GM19463 (cell line): ENCODE results near the gene CFAP20DC.
A peak's percentile ranks its signal among the peaks of the same experiment; 100 is the strongest.
"Not testable (repeated sequence)": the region's sequence is repeated elsewhere in the genome, so short reads cannot be mapped to it uniquely, and the experiment has no call there.

Experiments used
- ATAC-seq: cut with Tn5 transposase; IDR thresholded peaks from one replicate; pipeline ENCODE4 v1.9.1; 2021; ENCODE audit warnings: mild to moderate bottlenecking, moderate library complexity; ENCODE audit not compliant: unreplicated experiment

CFAP20DC gene

DNA sequence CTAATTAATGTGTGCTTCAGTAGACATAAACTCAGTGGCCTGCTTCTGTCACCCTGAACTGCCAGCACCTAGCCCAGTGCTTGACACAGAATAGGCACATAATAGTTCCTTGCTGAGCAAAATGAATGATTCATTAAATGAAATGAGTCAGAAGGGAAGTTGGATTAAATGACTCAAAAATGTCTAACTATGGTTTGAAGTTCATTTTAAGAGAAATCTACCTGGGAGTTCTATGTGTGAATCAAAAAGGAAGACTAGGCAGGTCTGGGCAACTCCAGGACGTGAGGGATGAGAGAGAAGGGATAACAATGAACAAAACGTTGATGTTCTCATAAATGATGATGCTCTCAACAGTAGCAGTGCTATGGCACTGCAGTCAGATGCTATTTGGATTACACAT is 175.0 kb downstream of the CFAP20DC start:
- ATAC-seq: peak; percentile 80

- peak; percentile 73 for ATAC-seq
These were observed 175.5 kb downstream of the CFAP20DC start for GRCh38 chr3:58874248-58874741.

- ATAC-seq: no peak
These were observed 181.6 kb downstream of the CFAP20DC start for GRCh38 chr3:58868097-58868779.

DNA sequence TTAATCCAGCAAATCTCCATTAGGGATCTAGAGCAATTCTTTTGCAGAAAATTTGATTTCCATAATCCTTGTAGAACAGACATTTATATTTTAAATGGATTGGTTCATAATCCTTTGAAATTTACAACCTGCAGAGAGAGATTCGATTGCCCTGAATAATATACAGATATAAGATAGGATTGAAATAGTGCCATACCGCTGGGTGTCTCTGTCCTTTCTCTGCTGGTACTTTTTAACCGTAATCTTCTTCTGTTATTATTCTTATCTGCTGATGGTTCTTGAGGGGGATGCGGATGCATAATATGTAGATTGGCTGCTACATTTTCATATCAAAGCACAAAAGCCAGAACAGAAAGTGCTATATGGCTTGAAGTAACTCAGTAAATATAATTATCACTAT is 182.2 kb downstream of the CFAP20DC start:
- ATAC-seq: no peak

GRCh38 chr3:58866079-58866478 is 183.7 kb downstream of the CFAP20DC start:
- no peak for ATAC-seq

GRCh38 chr3:58864480-58864879 is 185.3 kb downstream of the CFAP20DC start:
- ATAC-seq: no peak

DNA sequence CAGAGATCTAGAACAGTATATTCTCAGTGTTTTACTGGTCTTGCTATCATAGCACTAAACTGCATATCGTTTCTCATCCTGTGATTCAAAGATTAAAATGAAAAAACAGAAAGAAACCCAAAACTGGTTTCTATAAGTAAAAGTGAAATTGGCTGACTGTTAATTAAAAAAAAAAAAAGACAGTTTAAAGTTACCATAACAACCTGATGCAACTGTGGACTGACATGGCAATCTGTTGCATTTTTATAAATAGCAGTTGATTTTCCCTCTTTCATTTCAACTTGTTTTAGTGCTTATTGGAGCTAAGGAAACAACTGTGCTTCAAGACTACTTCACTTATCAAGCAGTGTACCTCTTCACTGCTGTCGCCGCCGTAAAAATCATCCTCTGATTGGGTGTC is 186.6 kb downstream of the CFAP20DC start:
- no peak for ATAC-seq

DNA sequence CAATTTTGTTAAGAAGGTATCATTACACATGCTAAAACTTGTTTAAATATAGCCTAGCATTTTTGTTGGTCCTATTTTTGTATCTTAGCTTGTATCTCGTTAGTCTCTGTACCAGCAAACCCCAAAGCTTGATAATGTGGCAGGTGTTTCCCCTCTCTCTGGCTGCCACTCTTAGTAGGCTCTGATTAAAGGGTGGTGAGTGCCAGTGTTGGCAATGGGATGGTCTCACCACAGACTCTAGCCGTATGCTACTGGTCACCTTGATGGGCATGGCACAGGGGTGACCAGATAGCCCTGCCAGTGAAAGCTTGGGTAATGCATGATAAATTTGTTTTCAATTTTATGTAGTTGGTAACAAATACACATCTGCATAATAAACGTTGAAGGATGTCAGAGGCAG is 188.3 kb downstream of the CFAP20DC start:
- ATAC-seq: no peak

DNA sequence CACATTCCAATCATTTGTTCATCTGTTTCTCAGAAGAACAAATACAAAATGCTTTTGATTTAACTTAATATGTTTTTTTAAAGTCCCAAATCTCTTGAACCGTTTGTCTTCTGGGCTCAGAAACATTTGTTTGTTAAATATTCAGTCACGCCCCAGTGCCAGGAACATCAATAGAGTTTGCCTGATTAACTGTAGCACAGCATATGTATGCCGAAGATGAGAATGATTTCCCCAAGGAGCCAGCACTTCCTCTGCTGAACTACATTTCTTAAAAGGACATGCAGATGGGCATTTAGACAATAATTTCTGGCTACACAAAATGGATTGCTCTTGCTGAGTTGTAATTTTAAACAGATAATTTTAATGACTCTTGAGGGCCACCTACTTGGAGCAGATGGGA is 191.7 kb downstream of the CFAP20DC start:
- ATAC-seq: no peak

- no peak for ATAC-seq
These were observed 192.4 kb downstream of the CFAP20DC start for GRCh38 chr3:58857402-58857801.

- no peak for ATAC-seq
These were observed 201.0 kb downstream of the CFAP20DC start for GRCh38 chr3:58848826-58849225.

- ATAC-seq: not testable (repeated sequence)
These were observed 207.6 kb downstream of the CFAP20DC start for GRCh38 chr3:58842050-58842747.

DNA sequence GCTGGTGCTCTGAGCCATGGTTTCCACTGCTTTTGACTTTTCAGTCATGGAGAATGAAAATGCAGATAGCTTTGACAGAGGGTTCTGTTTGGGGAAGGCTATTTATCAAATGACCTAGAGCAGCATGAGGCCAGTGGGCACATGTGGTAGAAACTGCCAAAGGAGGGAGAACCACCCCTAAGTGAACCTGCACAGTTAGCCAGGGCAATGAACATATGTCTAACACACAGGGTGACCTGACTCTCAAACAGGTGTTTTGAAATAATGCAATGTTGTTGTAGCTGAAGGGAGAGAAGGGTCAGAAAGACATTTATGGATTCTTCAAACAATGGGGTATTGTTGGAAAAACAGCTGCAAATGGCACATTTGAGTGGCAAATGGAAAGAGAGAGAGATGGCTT is 208.9 kb downstream of the CFAP20DC start:
- ATAC-seq: no peak

DNA sequence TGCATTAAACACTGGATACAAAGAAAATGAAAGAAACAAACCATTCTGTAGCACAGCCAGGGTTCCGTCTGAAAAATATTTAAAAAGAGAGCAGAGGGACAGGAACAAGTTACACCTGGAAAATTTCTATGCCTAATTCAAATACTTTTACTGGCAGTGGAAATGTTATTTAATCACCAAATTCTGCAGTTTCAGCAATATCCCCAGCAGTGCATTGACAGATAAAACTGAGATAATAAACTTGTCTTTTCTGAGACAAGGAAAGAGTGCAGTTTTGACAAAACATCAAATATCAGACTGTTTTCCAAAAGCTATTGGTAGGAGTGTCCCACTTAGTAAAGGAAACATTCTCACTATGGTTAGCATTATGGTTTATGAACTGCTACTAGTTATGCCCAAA is 209.9 kb downstream of the CFAP20DC start:
- no peak for ATAC-seq

DNA sequence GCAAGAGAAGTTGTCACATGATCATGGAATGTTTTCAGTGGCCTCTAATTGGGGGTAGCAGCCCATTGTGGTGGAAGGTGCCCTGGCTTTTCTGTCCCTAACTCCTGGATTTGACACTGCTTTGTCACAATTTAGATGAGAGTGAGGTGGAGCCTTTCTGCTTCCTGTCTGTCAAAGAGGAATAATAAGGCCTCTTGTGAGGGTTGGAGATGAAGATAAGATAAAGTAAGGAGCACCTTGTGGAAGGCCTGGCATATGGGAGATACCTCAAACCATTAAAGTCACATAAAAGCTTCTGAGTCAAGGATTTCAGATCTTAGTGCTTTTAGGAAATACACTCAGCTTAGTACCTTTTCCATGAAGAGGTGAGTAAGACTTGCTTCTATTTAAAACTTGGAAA is 210.6 kb downstream of the CFAP20DC start:
- ATAC-seq: no peak

DNA sequence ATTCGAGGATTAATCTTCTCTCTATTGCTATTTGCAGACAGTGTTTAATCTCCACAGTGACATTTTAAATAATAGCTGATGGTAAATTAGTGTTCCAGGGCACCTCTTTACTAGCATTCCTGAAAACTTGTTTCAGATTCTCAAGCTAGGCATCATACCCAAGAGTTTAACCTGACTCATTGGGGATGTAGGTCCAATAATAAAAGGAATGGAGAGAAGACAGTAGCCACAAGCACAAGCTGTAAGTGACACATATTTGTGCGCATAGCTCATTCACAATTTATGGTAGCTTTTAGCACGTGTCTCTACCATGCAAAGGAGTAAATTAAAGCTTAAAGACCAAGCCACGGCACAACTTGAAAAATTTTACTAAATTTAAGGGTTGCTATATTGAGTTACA is 212.0 kb downstream of the CFAP20DC start:
- no peak for ATAC-seq

GRCh38 chr3:58837141-58837843 is 212.5 kb downstream of the CFAP20DC start:
- ATAC-seq: no peak

DNA sequence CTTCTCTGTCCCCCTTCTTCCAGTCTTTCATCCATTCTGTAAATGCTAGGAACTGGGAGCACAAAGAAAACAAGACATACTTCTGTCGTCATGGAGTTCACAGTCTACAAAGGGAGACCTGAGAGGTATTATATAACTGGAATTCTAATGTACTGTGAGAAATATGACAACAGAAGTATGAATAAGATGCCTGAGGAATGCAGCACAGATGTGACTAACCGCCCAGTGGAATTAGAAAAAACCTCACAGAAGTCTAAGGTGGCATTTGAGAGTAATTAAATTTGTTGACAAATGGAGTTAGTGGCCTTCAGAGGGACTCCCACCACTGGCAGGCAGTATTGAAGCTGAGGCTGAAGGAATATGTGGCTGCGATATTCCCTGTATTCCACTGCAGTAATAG is 214.7 kb downstream of the CFAP20DC start:
- ATAC-seq: no peak

DNA sequence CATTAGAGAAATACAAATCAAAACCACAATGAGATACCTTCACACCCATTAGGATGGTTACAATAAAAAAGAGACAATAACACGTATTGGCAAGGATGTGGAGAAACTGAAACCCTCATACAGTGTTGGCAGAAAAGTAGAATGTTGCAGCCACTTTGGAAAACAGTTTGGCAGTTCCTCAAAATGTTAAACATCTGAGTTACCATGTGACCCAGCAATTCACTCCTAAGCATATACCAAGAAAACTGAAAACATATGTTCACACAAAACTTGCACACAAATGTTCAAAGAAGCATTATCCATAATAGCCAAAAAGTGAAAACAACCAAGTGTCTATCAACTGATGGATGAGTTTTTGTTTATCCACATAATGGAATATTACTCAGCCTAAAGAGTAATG is 216.3 kb downstream of the CFAP20DC start:
- no peak for ATAC-seq

DNA sequence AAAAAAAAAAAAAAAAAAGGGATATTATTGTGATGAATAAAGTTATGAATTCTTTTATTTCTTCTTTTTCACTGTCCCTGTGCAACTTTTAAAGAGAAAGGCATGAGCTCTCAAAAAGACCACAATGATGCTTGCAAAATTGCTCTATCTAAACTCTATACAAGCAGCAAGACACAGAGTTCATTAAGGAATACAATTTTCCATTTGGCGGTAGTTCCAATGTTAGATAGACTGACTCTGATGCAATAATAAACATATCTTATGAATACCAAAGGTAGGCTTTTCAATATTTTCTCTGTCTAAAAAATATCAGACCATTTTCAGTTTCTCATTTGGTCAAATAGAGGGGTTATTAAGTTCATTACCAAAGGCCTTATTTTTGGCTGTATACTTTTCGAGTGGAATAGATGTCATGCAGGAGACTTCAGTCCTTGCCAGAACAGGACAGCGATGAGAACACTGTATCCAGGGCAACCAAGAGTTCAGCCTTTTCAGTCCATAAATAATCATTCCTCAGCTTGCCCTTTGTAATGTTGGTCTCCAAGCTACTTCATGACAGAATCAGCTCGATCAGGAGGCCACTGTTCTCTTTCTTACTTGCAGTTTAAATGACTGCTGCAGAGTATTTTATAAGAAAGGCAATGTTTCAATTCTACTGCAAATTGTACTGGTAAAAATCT is 220.4 kb downstream of the CFAP20DC start:
- ATAC-seq: no peak

- no peak for ATAC-seq
These were observed 225.0 kb downstream of the CFAP20DC start for GRCh38 chr3:58824777-58825176.
